ENCODE measurements around the gene FBXL3. TPM values are rescaled to one million over a fixed set of nuclear protein-coding genes. Genes with fewer than 3 reads are reported as not detected.
A peak's percentile ranks its signal among the peaks of the same experiment; 100 is the strongest.

FBXL3 gene
- total and polyA plus RNA-seq, 2 donors (not counting 1 experiment from before 2014, with no cell fraction given) = 20.5 to 78.0 TPM

- ChIA-PET CTCF (interaction anchor here (1.2 to 3.3 kb wide), 7 partner anchors 10 to 88 kb away, joined by 3 to 23 read pairs (median 6); no protein-coding TSS in a partner anchor), POLR2A (interaction anchor here (0.7 to 4.0 kb wide), 7 partner anchors 10 to 440 kb away, joined by 3 to 27 read pairs (median 4); partner anchors contain the start of genes FBXL3 and KCTD12)
- no peaks in the 10 kb centered on the region for H3K9me3 Mint-ChIP-seq (ENCODE audit: insufficient read depth)
- Histone ChIP-seq H3K27ac (ENCODE audit: low read length in 2 of 2) (peak within 1 kb of the TSS; percentile 88 to 93), H3K9me3 (ENCODE audit: control extremely low read depth in 1 of 3, control insufficient read depth in 2 of 3, insufficient read depth in 1 of 3, low read length in 2 of 3) (no peaks in the 10 kb centered on the region), H3K79me2 (ENCODE audit: control insufficient read depth, insufficient read depth, low read length) (peaks cover 10% of the 10 kb centered on the region), H2AFZ (ENCODE audit: insufficient read depth, low read depth, low read length, poor library complexity, severe bottlenecking) (peak within 1 kb of the TSS; percentile 91), H3K4me3 (ENCODE audit: control extremely low read depth in 1 of 5, extremely low read depth in 1 of 5, insufficient read depth in 1 of 5, low read depth in 2 of 5, low read length in 4 of 5) (peak within 1 kb of the TSS; percentile 78 to 90 (median 86)), H3K4me2 (replicated peaks; ENCODE audit: low read depth, low read length, poor library complexity, severe bottlenecking) (peak within 1 kb of the TSS; percentile 82), H3K9ac (ENCODE audit: low read length) (peak within 1 kb of the TSS; percentile 83), H3K27me3 (replicated peaks in 1 of 4; ENCODE audit: control extremely low read depth in 1 of 4, control insufficient read depth in 3 of 4, insufficient read depth in 4 of 4, low read length in 3 of 4) (no peaks in the 10 kb centered on the region), H3K4me1 (ENCODE audit: control insufficient read depth in 2 of 2, insufficient read depth in 2 of 2, low read length in 2 of 2) (peaks cover 15 to 17% of the 10 kb centered on the region in 2 donors), H3K36me3 (replicated peaks in 1 of 2; ENCODE audit: control extremely low read depth in 1 of 2, control insufficient read depth in 1 of 2, extremely low read depth in 1 of 2, insufficient read depth in 2 of 2, low read length in 1 of 2) (peaks cover 0 to 4% of the 10 kb centered on the region in 2 experiments), H4K20me1 (ENCODE audit: control insufficient read depth, insufficient read depth, low read length, poor library complexity, severe bottlenecking) (no peaks in the 10 kb centered on the region)
- peak within 1 kb of the TSS; percentile 99 for H3K27ac Mint-ChIP-seq
- intact Hi-C loops (cut with micrococcal nuclease) = loop anchor here (1.0 to 5.0 kb wide), 5 partner anchors 34 to 1665 kb away; partner anchors contain the start of genes COMMD6 and OBI1
- H3K4me3 Mint-ChIP-seq = peak within 1 kb of the TSS; percentile 99
- DNase-seq (peak; percentile 98), ATAC-seq (ENCODE audit: low read depth) (peak; percentile 94)
- peaks cover 5% of the 10 kb centered on the region for H3K27me3 Mint-ChIP-seq
- WGBS (ENCODE audit: insufficient coverage) = under 1% methylated on average over 71 of the region's 73 CpGs
- no peak for TF ChIP-seq EZH2 (IDR thresholded peaks at IDR 0.05; ENCODE audit: borderline replicate concordance, insufficient read depth, low read depth, low read length, poor library complexity, severe bottlenecking)
- no peak for TF ChIP-seq CTCF (IDR thresholded peaks at IDR 0.05)
- peaks cover 28% of the 10 kb centered on the region for H3K4me1 Mint-ChIP-seq
These were observed 35.0 kb downstream of the FBXL3 start, which contains the start of gene CLN5 for GRCh38 chr13:76991796-76992547. TSS of gene CLN5 (plus strand) at chr13:76992081. CDS start at chr13:76992099, 18 bp downstream.

All from B cell (primary cell).